Superior temporal gyrus (tissue), 1 donor: ENCODE data around the gene GPHN.

ENCODE experiments used
- DNase-seq: peaks from one replicate; pipeline ENCODE4 v3.0.0-alpha.2; 2016; ENCODE audit errors: extremely low spot score

The GPHN gene

DNA sequence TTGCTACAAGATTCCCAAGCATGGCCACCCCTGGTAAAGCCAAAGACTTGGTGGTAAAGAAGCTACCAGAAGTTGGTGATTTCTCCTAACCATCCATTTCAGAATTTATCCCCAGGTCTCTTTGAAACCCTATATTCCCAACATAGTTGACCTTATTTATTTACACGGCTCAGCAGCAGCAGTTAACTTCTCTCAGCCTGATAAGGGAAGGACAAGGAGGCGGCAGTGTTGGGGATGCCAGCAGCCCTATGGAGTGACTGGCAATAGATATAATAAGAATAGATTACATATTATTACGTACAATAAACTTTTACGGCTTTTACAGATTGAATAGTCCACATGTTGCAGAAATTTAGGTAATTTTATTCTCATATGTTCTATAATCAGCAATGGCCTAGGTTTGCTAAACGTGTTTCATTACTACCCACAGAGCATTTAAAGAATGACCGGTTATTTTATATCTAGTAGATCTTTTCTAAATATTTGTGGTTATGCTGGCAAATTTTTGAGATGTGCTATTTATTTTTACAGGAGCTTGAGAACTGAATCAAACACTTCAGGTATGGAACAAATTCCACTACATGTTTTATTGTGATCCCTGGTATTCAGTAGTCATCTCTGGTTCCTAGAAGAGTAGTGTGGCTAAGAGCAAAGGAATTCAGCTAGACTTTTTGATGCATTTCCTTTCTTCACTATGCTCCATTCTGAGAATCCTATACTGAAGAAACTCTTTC is 713.5 kb downstream of the GPHN start:
- DNase-seq: no peak

GRCh38 chr14:67221982-67222328 is 714.0 kb downstream of the GPHN start:
- DNase-seq: no peak

DNA sequence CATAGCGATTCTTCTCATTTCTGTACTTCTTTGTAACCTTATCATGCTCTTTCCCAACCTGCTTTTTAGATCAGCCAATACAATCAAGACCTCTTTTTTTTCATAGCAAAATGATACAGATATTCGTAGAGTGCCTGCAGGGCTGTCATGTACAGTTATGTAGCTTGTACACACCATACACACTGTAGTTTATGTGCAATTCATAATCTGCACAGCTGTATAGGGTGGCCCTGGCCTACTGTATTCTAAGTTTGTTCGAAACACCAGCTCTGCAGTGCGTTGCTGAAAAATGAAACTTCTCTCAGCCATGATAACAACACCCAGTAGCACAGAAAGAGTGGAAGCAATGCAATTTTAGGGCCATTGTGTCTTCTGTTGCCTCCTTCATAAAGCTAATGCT is 717.6 kb downstream of the GPHN start:
- DNase-seq: no peak

- DNase-seq: no peak
These were observed 720.5 kb downstream of the GPHN start for GRCh38 chr14:67228325-67228984.
